HCT116 (cell line): ENCODE data around the gene JPT1. TPM values are rescaled to one million over a fixed set of nuclear protein-coding genes. Genes with fewer than 3 reads are reported as not detected.

ENCODE experiments used
- ATAC-seq: fragments of 200-7000 bp; cut with Tn5 transposase; 2 replicates; pipeline ENCODE4 v1.9.1; 2020; ENCODE audit warnings: mild to moderate bottlenecking, moderate library complexity
- BruUV-seq: library from RNA; stranded (reverse); fragments of 400-500 nt; replicated peaks from 2 replicates; lab custom pipeline; 2021; lab: Mats Ljungman, UMichigan
- CTCF ChIA-PET: fragments of 300-600 bp; sonication (Branson Sonifier 250); formaldehyde crosslinking; loops from one replicate; lab custom pipeline; 2021; ENCODE audit warnings: antibody characterized with exemption; lab: Charles Lee
- POLR2A ChIA-PET: fragments of 300-600, 350-600 bp; sonication (Branson Sonifier 250); formaldehyde crosslinking; loops from one replicate; lab custom pipeline; 2021; ENCODE audit warnings: antibody characterized with exemption; lab: Charles Lee
- RAD21 ChIA-PET, 2 experiments: fragments of 300-600 bp; sonication (Branson Sonifier 250); formaldehyde crosslinking; loops; one replicate each; lab custom pipeline; 2023; ENCODE audit warnings: low total read pairs in 2 of 2; ENCODE audit not compliant: uncharacterized antibody in 2 of 2, unreplicated experiment in 2 of 2, low non-redundant PET in 1 of 2; lab: Charles Lee
- DNase-seq: peaks from one replicate; pipeline ENCODE4 v3.0.0-alpha.2; 2010; ENCODE audit warnings: low read depth, low spot score
- H2AFZ ChIP-seq: fragments of 200-600 bp; shearing (Covaris generic), sonication (generic); 2 replicates; pipeline ENCODE4 v1.6.1; 2017; ENCODE audit warnings: low read depth, mixed run types, mixed read lengths, antibody characterized with exemption, low read length; ENCODE audit not compliant: poor library complexity, severe bottlenecking
- H3K27ac ChIP-seq: 2 replicates; pipeline ENCODE4 v1.5.1; 2012; ENCODE audit warnings: low read depth, low read length
- H3K27me3 ChIP-seq: fragments of 200-600 bp; sonication (generic); 2 replicates; pipeline ENCODE4 v1.6.1; 2016; ENCODE audit warnings: mixed run types, low read length, mixed read lengths; ENCODE audit not compliant: insufficient read depth
- H3K36me3 ChIP-seq, 2 experiments: fragments of 200-500 bp in 1 of 2; fragments of 200-600 bp in 1 of 2; sonication (Bioruptor generic) in 1 of 2; sonication (generic) in 1 of 2; 2 replicates each; pipeline versions ENCODE4 v1.5.1 to v1.6.1; 2014 to 2016; ENCODE audit warnings: low read length in 2 of 2, inconsistent platforms in 1 of 2, mixed read lengths in 1 of 2, mixed run types in 1 of 2; ENCODE audit not compliant: insufficient read depth in 2 of 2, control insufficient read depth in 1 of 2
- H3K4me1 ChIP-seq, 2 experiments: fragments of 200-600 bp in 1 of 2; sonication (generic) in 1 of 2; 2 replicates each; pipeline versions ENCODE4 v1.5.1 to v1.6.1; 2012 to 2017; ENCODE audit warnings: low read length in 2 of 2, inconsistent platforms in 1 of 2, mild to moderate bottlenecking in 1 of 2, mixed read lengths in 1 of 2, mixed run types in 1 of 2, moderate library complexity in 1 of 2; ENCODE audit not compliant: insufficient read depth in 2 of 2, control insufficient read depth in 1 of 2
- H3K4me2 ChIP-seq: fragments of 200-600 bp; sonication (generic); 2 replicates; pipeline ENCODE4 v1.6.1; 2017; ENCODE audit warnings: mixed run types, low read length, mixed read lengths
- H3K4me3 ChIP-seq, 2 experiments: fragments of 200-600 bp in 1 of 2; sonication (generic) in 1 of 2; replicated peaks in 1 of 2; 2 replicates each; pipeline ENCODE4 v1.5.1; 2011 to 2016; ENCODE audit warnings: low read length in 2 of 2, control low read depth in 1 of 2, low read depth in 1 of 2, mild to moderate bottlenecking in 1 of 2, mixed read lengths in 1 of 2, mixed run types in 1 of 2
- H3K79me2 ChIP-seq: fragments of 200-600 bp; sonication (generic); 2 replicates; pipeline ENCODE4 v1.6.1; 2017; ENCODE audit warnings: mild to moderate bottlenecking, mixed run types, low read length, moderate library complexity, mixed read lengths; ENCODE audit not compliant: insufficient read depth
- H3K9ac ChIP-seq: fragments of 200-600 bp; sonication (generic); 2 replicates; pipeline ENCODE4 v1.6.1; 2016; ENCODE audit warnings: low read length, mixed read lengths
- H3K9me2 ChIP-seq: fragments of 200-600 bp; sonication (generic), shearing (Covaris generic); 2 replicates; pipeline ENCODE4 v1.6.1; 2017; ENCODE audit warnings: mixed run types, mild to moderate bottlenecking, moderate library complexity; ENCODE audit not compliant: insufficient read depth
- H3K9me3 ChIP-seq, 2 experiments: fragments of 200-500 bp in 1 of 2; fragments of 200-600 bp in 1 of 2; sonication (Bioruptor generic) in 1 of 2; sonication (generic) in 1 of 2; 2 replicates each; pipeline ENCODE4 v1.6.1; 2014 to 2017; ENCODE audit warnings: low read length in 2 of 2, mixed read lengths in 2 of 2, inconsistent platforms in 1 of 2, low read depth in 1 of 2, mild to moderate bottlenecking in 1 of 2, mixed run types in 1 of 2, moderate library complexity in 1 of 2; ENCODE audit not compliant: control insufficient read depth in 1 of 2, insufficient read depth in 1 of 2
- H4K20me1 ChIP-seq: fragments of 200-600 bp; sonication (generic), shearing (Covaris generic); 2 replicates; pipeline ENCODE4 v1.6.1; 2017; ENCODE audit warnings: mixed run types, mild to moderate bottlenecking, moderate library complexity; ENCODE audit not compliant: insufficient read depth
- CBX3 ChIP-seq: IDR thresholded peaks from 2 replicates; pipeline ENCODE4 v1.6.1; 2012; ENCODE audit warnings: low read depth
- ELF1 ChIP-seq: IDR thresholded peaks from 2 replicates; pipeline ENCODE4 v1.6.1; 2012; ENCODE audit warnings: low read depth, borderline replicate concordance
- EZH2phosphoT487 ChIP-seq: fragments of 200-600 bp; IDR thresholded peaks from 2 replicates; pipeline ENCODE4 v1.6.1; 2018; ENCODE audit warnings: antibody characterized with exemption, borderline replicate concordance
- FOSL1 ChIP-seq: IDR thresholded peaks from 2 replicates; pipeline ENCODE4 v1.6.1; 2012; ENCODE audit warnings: low read depth
- POLR2AphosphoS5 ChIP-seq: IDR thresholded peaks from 2 replicates; pipeline ENCODE4 v1.6.1; 2011; ENCODE audit warnings: mild to moderate bottlenecking, low read depth, low read length, moderate library complexity
- SIN3A ChIP-seq: IDR thresholded peaks from 2 replicates; pipeline ENCODE4 v1.6.1; 2012; ENCODE audit warnings: low read depth
- SP1 ChIP-seq: IDR thresholded peaks from 2 replicates; pipeline ENCODE4 v1.6.1; 2012; ENCODE audit warnings: low read depth
- TCF7L2 ChIP-seq: IDR thresholded peaks from 2 replicates; pipeline ENCODE4 v1.7.0; 2011; ENCODE audit warnings: borderline replicate concordance, inconsistent platforms; ENCODE audit not compliant: insufficient read depth, insufficient read length; ENCODE audit errors: extremely low read depth
- ZFX ChIP-seq: fragments of 450-650 bp; IDR thresholded peaks from 2 replicates; pipeline ENCODE4 v1.6.1; 2017
- intact Hi-C: fragments of 100-400 bp; cut with micrococcal nuclease; formaldehyde crosslinking; loops from 2 replicates; pipeline ENCODE4 v1.10.0; 2022
- total RNA-seq: library from RNA; stranded (reverse); gene quantifications from one replicate; pipeline ENCODE4 v1.2.1, GENCODE V29; 2021; ENCODE audit not compliant: unreplicated experiment
- TF ChIP-seq, protein P1 (sequence below): IDR thresholded peaks from 2 replicates; pipeline ENCODE4 v1.6.1; 2011; ENCODE audit warnings: mild to moderate bottlenecking, low read length, moderate library complexity; ENCODE audit not compliant: insufficient replicate concordance; ENCODE audit errors: extremely low read depth

JPT1 gene
- total RNA-seq, 1 experiment from 2014 or later = 575 TPM

GRCh38 chr17:75109046-75109406 lies 45.3 kb downstream of the JPT1 start:
- ChIA-PET CTCF (interaction anchor here (1.0 to 2.0 kb wide), 6 partner anchors 49 to 303 kb away, joined by 3 to 11 read pairs (median 6); no protein-coding TSS in a partner anchor), POLR2A (interaction anchor here (0.6 to 1.7 kb wide), 10 partner anchors 8 to 236 kb away, joined by 3 to 7 read pairs (median 4); partner anchors contain the start of genes FDXR, NT5C, NUP85 and SLC16A5), RAD21 (interaction anchor here (0.7 to 1.0 kb wide), 3 partner anchors 20 to 55 kb away, joined by 3 to 5 read pairs (median 3); no protein-coding TSS in a partner anchor)
- ATAC-seq = no peak
- peaks cover 33% of the 10 kb centered on the region for H3K79me2 ChIP-seq
- peak overlapping the region; percentile 81 to 91 for H3K4me3 ChIP-seq
- H3K9ac ChIP-seq = peak overlapping the region; percentile 82
- peaks cover 20 to 47% of the 10 kb centered on the region in 2 experiments for H3K4me1 ChIP-seq
- BruUV-seq = no TSS peak
- no peaks in the 10 kb centered on the region for H3K9me2 ChIP-seq
- peak overlapping the region; percentile 72 for H3K27ac ChIP-seq
- H3K27me3 ChIP-seq = no peaks in the 10 kb centered on the region
- H3K36me3 ChIP-seq = peaks cover 0 to 13% of the 10 kb centered on the region in 2 experiments; a peak in 1 of 4 replicates
- no peak for DNase-seq
- peak overlapping the region; percentile 89 for H3K4me2 ChIP-seq
- H3K9me3 ChIP-seq = no peaks in the 10 kb centered on the region
- TF ChIP-seq, protein P1, sequence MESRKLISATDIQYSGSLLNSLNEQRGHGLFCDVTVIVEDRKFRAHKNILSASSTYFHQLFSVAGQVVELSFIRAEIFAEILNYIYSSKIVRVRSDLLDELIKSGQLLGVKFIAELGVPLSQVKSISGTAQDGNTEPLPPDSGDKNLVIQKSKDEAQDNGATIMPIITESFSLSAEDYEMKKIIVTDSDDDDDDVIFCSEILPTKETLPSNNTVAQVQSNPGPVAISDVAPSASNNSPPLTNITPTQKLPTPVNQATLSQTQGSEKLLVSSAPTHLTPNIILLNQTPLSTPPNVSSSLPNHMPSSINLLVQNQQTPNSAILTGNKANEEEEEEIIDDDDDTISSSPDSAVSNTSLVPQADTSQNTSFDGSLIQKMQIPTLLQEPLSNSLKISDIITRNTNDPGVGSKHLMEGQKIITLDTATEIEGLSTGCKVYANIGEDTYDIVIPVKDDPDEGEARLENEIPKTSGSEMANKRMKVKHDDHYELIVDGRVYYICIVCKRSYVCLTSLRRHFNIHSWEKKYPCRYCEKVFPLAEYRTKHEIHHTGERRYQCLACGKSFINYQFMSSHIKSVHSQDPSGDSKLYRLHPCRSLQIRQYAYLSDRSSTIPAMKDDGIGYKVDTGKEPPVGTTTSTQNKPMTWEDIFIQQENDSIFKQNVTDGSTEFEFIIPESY = no peak
- no peak for TF ChIP-seq EZH2phosphoT487
- no peak for TF ChIP-seq ZFX
- TF ChIP-seq ELF1 = no peak
- no peak; the same call in 1 of the 2 replicates for TF ChIP-seq POLR2AphosphoS5
- TF ChIP-seq SP1 = no peak
- TF ChIP-seq FOSL1 = no peak
- TF ChIP-seq TCF7L2 = no peak
- TF ChIP-seq CBX3 = no peak
- no peak for TF ChIP-seq SIN3A
- no peak overlapping the region for H2AFZ ChIP-seq
- intact Hi-C loops = loop anchor here (5.0 to 10.0 kb wide), 2 partner anchors 37 to 54 kb away; no protein-coding TSS in a partner anchor
- H4K20me1 ChIP-seq = no peaks in the 10 kb centered on the region
